MCF 10A (cell line): ENCODE results near the gene MIPOL1. TPM values are rescaled to one million over a fixed set of nuclear protein-coding genes. Genes with fewer than 3 reads are reported as not detected.
"Not testable (repeated sequence)": the region's sequence is repeated elsewhere in the genome, so short reads cannot be mapped to it uniquely, and the experiment has no call there.

Source experiments
- BruUV-seq: library from RNA; stranded (reverse); fragments of 400-500 nt; replicated peaks from 2 replicates; lab custom pipeline; 2021; lab: Mats Ljungman, UMichigan
- CTCF ChIA-PET: fragments of 300-600 bp; sonication (Branson Sonifier 250); formaldehyde crosslinking; extraction: SDS; loops from one replicate; lab custom pipeline; 2021; ENCODE audit warnings: antibody characterized with exemption, inconsistent platforms; lab: Yijun Ruan, JAX
- POLR2A ChIA-PET: fragments of 300-600, 350-650 bp; sonication (Branson Sonifier 250); formaldehyde crosslinking; extraction: SDS; loops from one replicate; lab custom pipeline; 2020; ENCODE audit warnings: antibody characterized with exemption, inconsistent platforms; lab: Yijun Ruan, JAX
- DNase-seq: peaks from one replicate; pipeline ENCODE4 v3.0.0-alpha.2; 2018; ENCODE audit not compliant: unreplicated experiment
- H3K27ac Mint-ChIP-seq: one replicate; pipeline ENCODE4 v1.8.0; 2022; ENCODE audit warnings: mild to moderate bottlenecking, low read depth, mixed read lengths; ENCODE audit not compliant: unreplicated experiment
- H3K27me3 Mint-ChIP-seq: one replicate; pipeline ENCODE4 v1.8.0; 2022; ENCODE audit warnings: mixed read lengths; ENCODE audit not compliant: insufficient read depth, unreplicated experiment
- H3K36me3 Mint-ChIP-seq: one replicate; pipeline ENCODE4 v1.8.0; 2022; ENCODE audit warnings: mild to moderate bottlenecking, moderate library complexity, mixed read lengths; ENCODE audit not compliant: insufficient read depth, unreplicated experiment
- H3K4me1 Mint-ChIP-seq: one replicate; pipeline ENCODE4 v1.8.0; 2022; ENCODE audit warnings: mixed read lengths; ENCODE audit not compliant: insufficient read depth, unreplicated experiment
- H3K4me3 Mint-ChIP-seq: one replicate; pipeline ENCODE4 v1.8.0; 2022; ENCODE audit warnings: mild to moderate bottlenecking, moderate library complexity, mixed read lengths; ENCODE audit not compliant: unreplicated experiment
- H3K9me3 Mint-ChIP-seq: one replicate; pipeline ENCODE4 v1.8.0; 2022; ENCODE audit warnings: mixed read lengths; ENCODE audit not compliant: unreplicated experiment
- CTCF ChIP-seq: fragments of 200-600 bp; IDR thresholded peaks from one replicate; pipeline ENCODE4 v1.8.0; 2022; ENCODE audit warnings: antibody characterized with exemption, mild to moderate bottlenecking; ENCODE audit not compliant: unreplicated experiment
- intact Hi-C: fragments of 100-400 bp; cut with micrococcal nuclease; formaldehyde crosslinking; loops from 2 replicates; pipeline ENCODE4 v1.14.1; 2022
- total RNA-seq: library from RNA; stranded (reverse); gene quantifications from 2 replicates; pipeline ENCODE4 v1.2.3, GENCODE V29; 2022

The MIPOL1 gene
- total RNA-seq, 1 experiment from 2014 or later: 16.3 TPM

GRCh38 chr14:37551119-37551518, 353.4 kb downstream of the MIPOL1 start:
- POLR2A ChIA-PET: interaction anchor here (1.1 kb wide), 1 partner anchor 13 kb away, joined by 3 read pairs; no protein-coding TSS in a partner anchor
- no peak for DNase-seq
- no peaks in the 10 kb centered on the region for H3K27me3 Mint-ChIP-seq
- no TSS peak for BruUV-seq
- intact Hi-C loops: no loop called here
- no peak overlapping the region for H3K4me3 Mint-ChIP-seq
- CTCF ChIA-PET: no interaction called here
- no peaks in the 10 kb centered on the region for H3K9me3 Mint-ChIP-seq
- H3K27ac Mint-ChIP-seq: no peak overlapping the region
- H3K36me3 Mint-ChIP-seq: no peaks in the 10 kb centered on the region
- TF ChIP-seq CTCF: no peak
- no peaks in the 10 kb centered on the region for H3K4me1 Mint-ChIP-seq

- no peaks in the 10 kb centered on the region for H3K4me1 Mint-ChIP-seq
Measured at GRCh38 chr14:37553935-37554550, 356.3 kb downstream of the MIPOL1 start.

GRCh38 chr14:37555596-37555995, 357.9 kb downstream of the MIPOL1 start:
- H3K4me3 Mint-ChIP-seq, H3K27ac Mint-ChIP-seq, H3K9me3 Mint-ChIP-seq, DNase-seq, H3K4me1 Mint-ChIP-seq, POLR2A ChIA-PET, H3K36me3 Mint-ChIP-seq, BruUV-seq, intact Hi-C loops, CTCF ChIA-PET, H3K27me3 Mint-ChIP-seq: not testable (repeated sequence)

More at GRCh38 chr14:37553935-37554550, 356.3 kb downstream of the MIPOL1 start:
- no peak overlapping the region for H3K4me3 Mint-ChIP-seq
- intact Hi-C loops: no loop called here
- BruUV-seq: no TSS peak
- no peak overlapping the region for H3K27ac Mint-ChIP-seq
- H3K36me3 Mint-ChIP-seq: no peaks in the 10 kb centered on the region
- POLR2A ChIA-PET: interaction anchor here (0.7 kb wide), 1 partner anchor 10 kb away, joined by 3 read pairs; no protein-coding TSS in a partner anchor
- no peaks in the 10 kb centered on the region for H3K27me3 Mint-ChIP-seq
- no peak for TF ChIP-seq CTCF
- H3K9me3 Mint-ChIP-seq: no peaks in the 10 kb centered on the region
- CTCF ChIA-PET: interaction anchor here (0.6 to 0.7 kb wide), 2 partner anchors 283 to 998 kb away, joined by 3 to 4 read pairs; no protein-coding TSS in a partner anchor
- DNase-seq: no peak

GRCh38 chr14:37558740-37559139, 361.0 kb downstream of the MIPOL1 start:
- ChIA-PET POLR2A (no interaction called here), CTCF (no interaction called here)
- no peaks in the 10 kb centered on the region for H3K27me3 Mint-ChIP-seq
- no peak for DNase-seq
- H3K4me3 Mint-ChIP-seq: no peak overlapping the region
- H3K36me3 Mint-ChIP-seq: no peaks in the 10 kb centered on the region
- intact Hi-C loops: no loop called here
- no TSS peak for BruUV-seq
- no peak overlapping the region for H3K27ac Mint-ChIP-seq
- no peaks in the 10 kb centered on the region for H3K4me1 Mint-ChIP-seq
- H3K9me3 Mint-ChIP-seq: no peaks in the 10 kb centered on the region
- TF ChIP-seq CTCF: no peak
